Tibial artery (tissue), 4 donors: ENCODE measurements around the gene HYI.

Source experiments
- DNase-seq, 2 donors: peaks; one replicate each; pipeline ENCODE4 v3.0.0-alpha.2; 2019
- H3K27ac ChIP-seq, 2 donors: fragments of 200-600 bp; sonication (generic) in 1 of 2; 1 replicate in 1 of 2; 2 replicates in 1 of 2; pipeline ENCODE4 v1.5.1; 2018 to 2019; ENCODE audit warnings: mild to moderate bottlenecking in 1 of 2
- H3K27me3 ChIP-seq, 2 donors: fragments of 200-600 bp; sonication (generic) in 1 of 2; one replicate each; pipeline versions ENCODE4 v1.5.1 to v1.6.0; 2016 to 2019
- H3K36me3 ChIP-seq, 3 donors: fragments of 200-600 bp; sonication (generic) in 2 of 3; one replicate each; pipeline ENCODE4 v1.5.1; 2016 to 2019; ENCODE audit warnings: mild to moderate bottlenecking in 2 of 3
- H3K4me1 ChIP-seq, 4 donors: fragments of 200-600 bp; sonication (generic) in 2 of 4; 1 replicate in 3 of 4; 2 replicates in 1 of 4; pipeline ENCODE4 v1.5.1; 2016 to 2019
- H3K4me3 ChIP-seq, 2 donors: fragments of 200-600 bp; sonication (generic) in 1 of 2; 1 replicate in 1 of 2; 2 replicates in 1 of 2; pipeline ENCODE4 v1.5.1; 2018 to 2019; ENCODE audit warnings: mild to moderate bottlenecking in 2 of 2
- H3K9me3 ChIP-seq, 3 donors: fragments of 200-600 bp; sonication (generic) in 1 of 3; one replicate each; pipeline ENCODE4 v1.5.1; 2016 to 2019
- CTCF ChIP-seq, 2 experiments: fragments of 200-600 bp in 1 of 2; fragments of 450-650 bp in 1 of 2; IDR thresholded peaks; one replicate each; pipeline ENCODE4 v1.5.1; 2017 to 2019; ENCODE audit warnings: antibody characterized with exemption in 2 of 2, mild to moderate bottlenecking in 1 of 2, moderate library complexity in 1 of 2
- intact Hi-C: fragments of 100-400 bp; cut with DNase I; formaldehyde crosslinking; loops from one replicate; pipeline ENCODE4 v1.15.0; 2023; ENCODE audit warnings: low total_unique reads

HYI gene

GRCh38 chr1:43451701-43452532 lies 1.8 kb downstream of the HYI start:
- Histone ChIP-seq H3K27ac (peak overlapping the region; percentile 94 to 98), H3K4me3 (no peak overlapping the region), H3K27me3 (no peaks in the 10 kb centered on the region), H3K36me3 (peaks cover 45 to 54% (median 52%) of the 10 kb centered on the region in 3 donors), H3K9me3 (no peaks in the 10 kb centered on the region), H3K4me1 (peaks cover 0 to 16% (median 10%) of the 10 kb centered on the region in 4 donors)
- no peak for DNase-seq
- intact Hi-C loops: no loop called here
- TF ChIP-seq CTCF (IDR thresholded peaks at IDR 0.05): no peak

- Histone ChIP-seq H3K27me3 (no peaks in the 10 kb centered on the region), H3K4me3 (no peak overlapping the region), H3K27ac (no peak overlapping the region), H3K36me3 (peaks cover 52 to 62% (median 59%) of the 10 kb centered on the region in 3 donors), H3K9me3 (no peaks in the 10 kb centered on the region), H3K4me1 (peaks cover 0 to 16% (median 10%) of the 10 kb centered on the region in 4 donors)
- no peak for TF ChIP-seq CTCF (IDR thresholded peaks at IDR 0.05)
- intact Hi-C loops: no loop called here
- DNase-seq: no peak
Measured at GRCh38 chr1:43451157-43451591, 2.6 kb downstream of the HYI start.

GRCh38 chr1:43450251-43450941 lies 3.3 kb downstream of the HYI start:
- Histone ChIP-seq H3K4me1 (peaks cover 0 to 16% (median 10%) of the 10 kb centered on the region in 4 donors), H3K9me3 (no peaks in the 10 kb centered on the region), H3K36me3 (peaks cover 60 to 70% (median 67%) of the 10 kb centered on the region in 3 donors), H3K27ac (no peak overlapping the region), H3K27me3 (no peaks in the 10 kb centered on the region), H3K4me3 (no peak overlapping the region)
- TF ChIP-seq CTCF (IDR thresholded peaks at IDR 0.05): no peak
- intact Hi-C loops: no loop called here
- no peak for DNase-seq

- H3K27ac ChIP-seq: no peak overlapping the region
- no peak for DNase-seq
- intact Hi-C loops: no loop called here
- no peaks in the 10 kb centered on the region for H3K27me3 ChIP-seq
- peaks cover 0 to 14% (median 10%) of the 10 kb centered on the region in 4 donors for H3K4me1 ChIP-seq
- H3K4me3 ChIP-seq: no peak overlapping the region
- H3K9me3 ChIP-seq: no peaks in the 10 kb centered on the region
- TF ChIP-seq CTCF (IDR thresholded peaks at IDR 0.05): no peak
- H3K36me3 ChIP-seq: peaks cover 60 to 77% (median 73%) of the 10 kb centered on the region in 3 donors
Measured at GRCh38 chr1:43449708-43450069, 4.0 kb downstream of the HYI start.

GRCh38 chr1:43448955-43449707 lies 4.6 kb downstream of the HYI start:
- Histone ChIP-seq H3K27me3 (no peaks in the 10 kb centered on the region), H3K27ac (no peak overlapping the region), H3K9me3 (no peaks in the 10 kb centered on the region), H3K36me3 (peaks cover 63 to 82% (median 77%) of the 10 kb centered on the region in 3 donors), H3K4me3 (no peak overlapping the region), H3K4me1 (peaks cover 0 to 14% (median 9%) of the 10 kb centered on the region in 4 donors)
- no peak for DNase-seq
- intact Hi-C loops: no loop called here
- no peak for TF ChIP-seq CTCF (IDR thresholded peaks at IDR 0.05)
